Kidney epithelial cell (primary cell): Measurements from ENCODE around the gene PXMP4. TPM values are rescaled to one million over a fixed set of nuclear protein-coding genes. Genes with fewer than 3 reads are reported as not detected.
"Not testable (repeated sequence)": the region's sequence is repeated elsewhere in the genome, so short reads cannot be mapped to it uniquely, and the experiment has no call there.

ENCODE experiments used
- DNase-seq: peaks from one replicate; pipeline ENCODE4 v3.0.0-alpha.2; 2010; ENCODE audit warnings: low read depth
- H3K27me3 ChIP-seq: 2 replicates; pipeline ENCODE4 v1.6.0; 2011; ENCODE audit warnings: low read length; ENCODE audit not compliant: control insufficient read depth, insufficient read depth
- H3K36me3 ChIP-seq: 2 replicates; pipeline ENCODE4 v1.5.1; 2011; ENCODE audit warnings: low read length; ENCODE audit not compliant: control insufficient read depth, insufficient read depth
- H3K4me3 ChIP-seq: 2 replicates; pipeline ENCODE4 v1.5.1; 2011; ENCODE audit warnings: low read depth, mild to moderate bottlenecking, control low read depth, low read length
- total RNA-seq: library from RNA; depleted of rRNA; stranded (reverse); fragments of >200 nt; gene quantifications from 2 replicates; pipeline ENCODE4 v1.2.3, GENCODE V29; 2015
- TF ChIP-seq, protein P1 (sequence below): IDR thresholded peaks from 2 replicates; pipeline ENCODE4 v1.5.1; 2011; ENCODE audit warnings: mild to moderate bottlenecking, moderate library complexity, low read length, control low read depth, inconsistent platforms; ENCODE audit not compliant: insufficient read depth, poor library complexity, severe bottlenecking

The PXMP4 gene
- total RNA-seq, 1 donor from 2014 or later, result 8.1 TPM

DNA sequence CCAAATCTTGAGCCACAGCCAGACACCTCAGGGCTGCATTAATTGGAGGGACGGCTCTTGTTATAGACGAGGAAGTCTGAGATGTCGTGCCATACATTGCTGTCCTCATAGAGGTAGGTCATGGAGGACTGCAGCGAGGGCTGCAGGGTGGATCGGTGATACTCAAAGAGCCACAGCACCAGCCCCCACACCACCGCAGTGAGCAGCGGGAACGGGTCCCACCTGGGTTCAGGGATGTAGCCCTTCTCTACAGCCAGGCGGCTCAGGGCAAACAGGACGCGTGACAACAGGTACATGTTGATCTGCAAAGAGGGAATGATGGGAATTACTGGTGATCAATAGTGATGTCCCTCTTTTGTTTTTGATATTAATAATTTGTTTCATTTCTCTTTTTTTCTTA, 12.4 kb downstream of the PXMP4 start:
- TF ChIP-seq, protein P1, sequence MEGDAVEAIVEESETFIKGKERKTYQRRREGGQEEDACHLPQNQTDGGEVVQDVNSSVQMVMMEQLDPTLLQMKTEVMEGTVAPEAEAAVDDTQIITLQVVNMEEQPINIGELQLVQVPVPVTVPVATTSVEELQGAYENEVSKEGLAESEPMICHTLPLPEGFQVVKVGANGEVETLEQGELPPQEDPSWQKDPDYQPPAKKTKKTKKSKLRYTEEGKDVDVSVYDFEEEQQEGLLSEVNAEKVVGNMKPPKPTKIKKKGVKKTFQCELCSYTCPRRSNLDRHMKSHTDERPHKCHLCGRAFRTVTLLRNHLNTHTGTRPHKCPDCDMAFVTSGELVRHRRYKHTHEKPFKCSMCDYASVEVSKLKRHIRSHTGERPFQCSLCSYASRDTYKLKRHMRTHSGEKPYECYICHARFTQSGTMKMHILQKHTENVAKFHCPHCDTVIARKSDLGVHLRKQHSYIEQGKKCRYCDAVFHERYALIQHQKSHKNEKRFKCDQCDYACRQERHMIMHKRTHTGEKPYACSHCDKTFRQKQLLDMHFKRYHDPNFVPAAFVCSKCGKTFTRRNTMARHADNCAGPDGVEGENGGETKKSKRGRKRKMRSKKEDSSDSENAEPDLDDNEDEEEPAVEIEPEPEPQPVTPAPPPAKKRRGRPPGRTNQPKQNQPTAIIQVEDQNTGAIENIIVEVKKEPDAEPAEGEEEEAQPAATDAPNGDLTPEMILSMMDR, result no peak
- Histone ChIP-seq H3K36me3 (no peaks in the 10 kb centered on the region), H3K4me3 (no peak overlapping the region), H3K27me3 (no peaks in the 10 kb centered on the region)
- DNase-seq, result no peak

DNA sequence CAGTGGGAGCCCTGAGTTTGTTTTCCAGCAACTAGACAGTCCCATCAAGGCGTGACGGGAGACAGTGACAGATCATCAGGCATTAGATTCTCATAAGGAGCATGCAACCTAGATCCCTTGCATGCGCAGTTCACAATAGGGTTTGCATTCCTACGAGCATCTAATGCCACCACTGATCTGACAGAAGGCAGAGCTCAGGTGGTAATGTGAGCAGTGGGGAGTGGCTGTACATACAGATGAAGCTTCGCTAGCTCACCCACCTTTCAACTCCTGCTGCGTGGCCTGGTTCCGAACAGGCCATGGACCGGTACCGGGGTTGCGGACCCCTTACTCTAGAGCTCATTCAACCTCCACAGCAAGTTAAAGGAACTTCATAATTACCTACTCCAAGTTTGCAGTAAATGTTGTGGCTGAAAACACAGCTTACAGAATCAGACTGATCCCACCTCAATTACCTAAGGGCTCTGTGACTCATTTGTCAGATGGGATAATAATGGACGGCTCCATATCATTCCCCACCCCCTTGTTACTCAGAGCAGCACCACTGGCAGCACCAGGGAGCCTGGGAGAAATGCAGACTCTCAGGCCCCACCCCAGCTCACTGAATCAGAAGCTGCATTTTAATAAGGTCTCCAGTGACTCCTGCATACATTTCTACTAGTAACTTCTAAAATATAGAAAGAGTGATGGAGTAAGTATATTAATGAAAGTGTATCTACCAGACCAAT, 15.7 kb downstream of the PXMP4 start:
- no peak overlapping the region for H3K4me3 ChIP-seq
- DNase-seq, result no peak
- TF ChIP-seq, protein P1, result no peak
- H3K36me3 ChIP-seq, result no peaks in the 10 kb centered on the region
- H3K27me3 ChIP-seq, result no peaks in the 10 kb centered on the region

DNA sequence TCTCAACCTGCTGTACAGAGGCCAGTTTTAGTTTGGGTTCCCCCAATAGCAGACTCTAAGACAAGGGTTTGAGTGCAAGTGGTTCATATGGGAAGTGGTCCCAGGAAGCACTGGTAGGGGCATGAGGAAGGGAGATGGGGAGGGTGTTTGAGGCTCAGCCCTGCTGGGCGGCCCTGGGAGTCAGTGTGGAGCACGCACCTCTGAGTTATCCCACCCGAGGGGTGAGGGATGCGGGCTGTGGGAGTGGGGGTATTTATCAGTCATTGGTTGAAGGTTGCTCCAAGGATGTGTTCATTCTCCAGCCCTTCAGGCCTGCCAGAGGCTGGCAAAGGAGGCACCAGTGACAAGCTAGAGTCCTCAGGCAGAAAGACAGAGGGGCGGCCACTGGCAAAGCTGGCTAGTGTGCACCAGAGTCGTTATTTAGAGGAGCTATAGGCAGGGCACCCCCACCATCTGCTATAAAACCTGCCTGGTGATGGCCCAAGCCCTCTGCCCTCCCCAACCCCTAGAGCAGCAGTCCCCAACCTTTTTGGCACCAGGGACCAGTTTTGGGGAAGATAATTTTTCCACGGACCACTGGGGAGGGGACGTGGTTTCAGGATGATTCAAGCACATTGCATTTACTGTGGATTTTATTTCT, 16.5 kb downstream of the PXMP4 start:
- no peak for DNase-seq
- no peak overlapping the region for H3K4me3 ChIP-seq
- TF ChIP-seq, protein P1, result no peak
- no peaks in the 10 kb centered on the region for H3K36me3 ChIP-seq
- no peaks in the 10 kb centered on the region for H3K27me3 ChIP-seq

DNA sequence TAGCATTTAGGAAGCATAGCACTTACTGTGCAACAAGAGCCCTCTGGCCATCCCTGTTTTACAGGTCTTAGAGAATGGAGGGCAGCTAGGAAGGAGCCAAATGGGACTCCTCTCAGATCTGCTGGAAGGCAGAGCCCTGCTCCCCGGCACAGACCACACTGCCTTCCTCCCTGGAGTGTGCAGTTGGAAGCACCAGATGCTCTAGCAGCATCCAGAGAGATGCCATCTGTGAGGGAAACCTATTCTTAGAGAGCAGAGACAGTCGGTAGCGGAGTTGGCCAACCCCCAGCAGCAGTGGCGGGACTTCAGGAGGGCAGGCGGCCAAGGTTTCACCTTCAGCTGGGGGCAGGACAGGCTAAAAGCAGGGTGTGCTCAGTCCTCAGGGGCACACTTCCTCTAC, 17.2 kb downstream of the PXMP4 start:
- H3K4me3 ChIP-seq, result no peak overlapping the region
- no peaks in the 10 kb centered on the region for H3K27me3 ChIP-seq
- H3K36me3 ChIP-seq, result no peaks in the 10 kb centered on the region
- DNase-seq, result no peak
- TF ChIP-seq, protein P1, result no peak

DNA sequence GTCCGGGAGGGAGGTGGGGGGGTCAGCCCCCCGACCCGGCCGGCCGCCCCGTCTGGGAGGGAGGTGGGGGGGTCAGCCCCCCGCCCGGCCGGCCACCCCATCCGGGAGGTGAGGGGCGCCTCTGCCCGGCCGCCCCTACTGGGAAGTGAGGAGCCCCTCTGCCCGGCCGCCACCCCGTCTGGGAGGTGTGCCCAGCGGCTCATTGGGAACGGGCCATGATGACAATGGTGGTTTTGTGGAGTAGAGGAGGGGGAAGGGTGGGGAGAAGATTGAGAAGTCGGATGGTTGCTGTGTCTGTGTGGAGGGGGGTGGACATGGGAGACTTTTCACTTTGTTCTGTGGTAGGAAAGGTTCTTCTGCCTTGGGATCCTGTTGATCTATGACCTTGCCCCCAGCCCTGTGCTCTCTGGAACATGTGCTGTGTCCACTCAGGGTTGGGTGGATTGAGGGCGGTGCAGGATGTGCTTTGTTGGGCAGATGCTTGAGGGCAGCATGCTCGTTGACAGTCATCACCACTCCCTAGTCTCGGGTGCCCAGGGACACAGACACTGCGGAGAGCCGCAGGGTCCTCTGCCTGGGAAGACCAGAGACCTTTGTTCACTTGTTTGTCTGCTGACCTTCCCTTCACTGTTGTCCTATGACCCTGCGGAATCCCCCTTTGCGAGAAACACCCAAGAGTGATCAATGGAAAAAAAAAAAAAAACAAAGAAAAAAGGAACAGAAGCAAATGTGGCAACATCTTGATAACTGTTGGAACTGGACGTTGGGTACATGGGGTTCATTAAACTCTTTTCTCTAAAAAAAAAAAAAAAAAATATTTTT, 18.3 kb downstream of the PXMP4 start:
- no peaks in the 10 kb centered on the region for H3K27me3 ChIP-seq
- no peak overlapping the region for H3K4me3 ChIP-seq
- DNase-seq, result no peak
- no peaks in the 10 kb centered on the region for H3K36me3 ChIP-seq
- TF ChIP-seq, protein P1, result no peak

GRCh38 chr20:33700696-33701441, 19.2 kb downstream of the PXMP4 start:
- not testable (repeated sequence) for DNase-seq, H3K27me3 ChIP-seq, H3K4me3 ChIP-seq, H3K36me3 ChIP-seq

DNA sequence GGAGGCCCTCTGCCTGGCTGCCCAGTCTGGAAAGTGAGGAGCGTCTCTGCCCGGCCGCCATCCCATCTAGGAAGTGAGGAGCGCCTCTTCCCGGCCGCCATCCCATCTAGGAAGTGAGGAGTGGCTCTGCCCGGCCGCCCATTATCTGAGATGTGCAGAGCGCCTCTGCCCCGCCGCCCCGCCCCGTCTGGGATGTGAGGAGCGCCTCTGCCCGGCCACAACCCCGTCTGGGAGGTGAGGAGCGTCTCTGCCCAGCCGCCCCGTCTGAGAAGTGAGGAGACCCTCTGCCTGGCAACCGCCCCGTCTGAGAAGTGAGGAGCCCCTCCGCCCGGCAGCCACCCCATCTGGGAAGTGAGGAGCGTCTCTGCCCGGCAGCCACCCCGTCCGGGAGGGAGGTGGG, 21.1 kb downstream of the PXMP4 start:
- DNase-seq, H3K4me3 ChIP-seq, H3K27me3 ChIP-seq, H3K36me3 ChIP-seq: not testable (repeated sequence)
